Eye (tissue), 1 donor: ENCODE data around the gene ZNF407.

Experiments
- DNase-seq: peaks from one replicate; pipeline ENCODE4 v3.0.0-alpha.2; 2015

Gene ZNF407

GRCh38 chr18:74630804-74631203 is 33.1 kb downstream of the ZNF407 start:
- DNase-seq, result no peak

- no peak for DNase-seq
These were observed 33.5 kb downstream of the ZNF407 start for GRCh38 chr18:74631212-74631611.

- peak; percentile 19 for DNase-seq
These were observed 34.1 kb downstream of the ZNF407 start for GRCh38 chr18:74631623-74632350.

- no peak for DNase-seq
These were observed 34.6 kb downstream of the ZNF407 start for GRCh38 chr18:74632351-74632679.

- DNase-seq, result no peak
These were observed 35.2 kb downstream of the ZNF407 start for GRCh38 chr18:74632856-74633255.

GRCh38 chr18:74633652-74634352 is 36.1 kb downstream of the ZNF407 start:
- no peak for DNase-seq

GRCh38 chr18:74635224-74635975 is 37.7 kb downstream of the ZNF407 start:
- DNase-seq, result no peak

- DNase-seq, result no peak
These were observed 39.4 kb downstream of the ZNF407 start for GRCh38 chr18:74637070-74637469.

GRCh38 chr18:74638210-74638609 is 40.5 kb downstream of the ZNF407 start:
- no peak for DNase-seq

GRCh38 chr18:74644713-74645112 is 47.0 kb downstream of the ZNF407 start:
- no peak for DNase-seq

GRCh38 chr18:74645679-74646078 is 48.0 kb downstream of the ZNF407 start:
- no peak for DNase-seq

GRCh38 chr18:74651327-74652128 is 53.9 kb downstream of the ZNF407 start:
- peak; percentile 33 for DNase-seq

GRCh38 chr18:74652392-74652988 is 54.8 kb downstream of the ZNF407 start:
- DNase-seq, result peak; percentile 72

- DNase-seq, result no peak
These were observed 57.0 kb downstream of the ZNF407 start for GRCh38 chr18:74654638-74655037.

- no peak for DNase-seq
These were observed 63.3 kb downstream of the ZNF407 start for GRCh38 chr18:74661008-74661407.

- DNase-seq, result no peak
These were observed 64.0 kb downstream of the ZNF407 start for GRCh38 chr18:74661691-74662090.

- no peak for DNase-seq
These were observed 65.0 kb downstream of the ZNF407 start for GRCh38 chr18:74662622-74663021.

GRCh38 chr18:74665346-74665745 is 67.7 kb downstream of the ZNF407 start:
- DNase-seq, result no peak

GRCh38 chr18:74665905-74666304 is 68.2 kb downstream of the ZNF407 start:
- no peak for DNase-seq

- no peak for DNase-seq
These were observed 71.6 kb downstream of the ZNF407 start for GRCh38 chr18:74669136-74669798.

GRCh38 chr18:74672371-74672770 is 74.7 kb downstream of the ZNF407 start:
- no peak for DNase-seq

GRCh38 chr18:74674487-74674886 is 76.8 kb downstream of the ZNF407 start:
- DNase-seq, result no peak
